Astrocyte (in vitro differentiated cells and primary cell): ENCODE results near the gene NAA60. TPM values are rescaled to one million over a fixed set of nuclear protein-coding genes. Genes with fewer than 3 reads are reported as not detected.

Experiments used
- DNase-seq: peaks from one replicate; pipeline ENCODE4 v3.0.0-alpha.2; 2010; ENCODE audit warnings: low read depth
- FAIRE-seq: peaks from 2 replicates; lab custom pipeline; 2011; peaks lifted over from hg19 to GRCh38; lab: Jason Lieb, UNC
- H2AFZ ChIP-seq: 2 replicates; pipeline ENCODE4 v1.6.0; 2012; ENCODE audit warnings: low read depth, low read length, inconsistent platforms
- H3K27ac ChIP-seq: 2 replicates; pipeline ENCODE4 v1.5.1; 2011; ENCODE audit warnings: low read depth, low read length, inconsistent platforms
- H3K27me3 ChIP-seq: 2 replicates; pipeline ENCODE4 v1.6.0; 2011; ENCODE audit warnings: low read length, inconsistent platforms; ENCODE audit not compliant: insufficient read depth
- H3K36me3 ChIP-seq: 2 replicates; pipeline ENCODE4 v1.5.1; 2011; ENCODE audit warnings: low read length, inconsistent platforms; ENCODE audit not compliant: insufficient read depth
- H3K4me1 ChIP-seq: 2 replicates; pipeline ENCODE4 v1.5.1; 2011; ENCODE audit warnings: low read length, inconsistent platforms; ENCODE audit not compliant: insufficient read depth
- H3K4me2 ChIP-seq: 2 replicates; pipeline ENCODE4 v1.6.0; 2012; ENCODE audit warnings: low read length, inconsistent platforms
- H3K4me3 ChIP-seq: 2 replicates; pipeline ENCODE4 v1.5.1; 2011; ENCODE audit warnings: low read depth, mild to moderate bottlenecking, low read length, inconsistent platforms; ENCODE audit not compliant: insufficient read depth
- H3K79me2 ChIP-seq: 2 replicates; pipeline ENCODE4 v1.6.0; 2012; ENCODE audit warnings: mild to moderate bottlenecking, low read length, inconsistent platforms; ENCODE audit not compliant: insufficient read depth
- H3K9ac ChIP-seq: 2 replicates; pipeline ENCODE4 v1.6.0; 2012; ENCODE audit warnings: mild to moderate bottlenecking, low read length, inconsistent platforms
- H3K9me3 ChIP-seq: 2 replicates; pipeline ENCODE4 v1.5.1; 2012; ENCODE audit warnings: low read depth, mild to moderate bottlenecking, low read length, inconsistent platforms; ENCODE audit not compliant: insufficient read depth
- H4K20me1 ChIP-seq: 2 replicates; pipeline ENCODE4 v1.6.0; 2012; ENCODE audit warnings: low read length, inconsistent platforms; ENCODE audit not compliant: insufficient read depth
- H3K27ac Mint-ChIP-seq: one replicate; pipeline ENCODE4 v1.8.0; 2021; ENCODE audit warnings: mild to moderate bottlenecking, mixed read lengths; ENCODE audit not compliant: unreplicated experiment
- H3K27me3 Mint-ChIP-seq: one replicate; pipeline ENCODE4 v1.8.0; 2021; ENCODE audit warnings: low read depth, mixed read lengths; ENCODE audit not compliant: unreplicated experiment
- H3K36me3 Mint-ChIP-seq: one replicate; pipeline ENCODE4 v1.8.0; 2021; ENCODE audit warnings: low read depth, mixed read lengths; ENCODE audit not compliant: unreplicated experiment
- H3K4me1 Mint-ChIP-seq: one replicate; pipeline ENCODE4 v1.8.0; 2021; ENCODE audit warnings: low read depth, mixed read lengths; ENCODE audit not compliant: unreplicated experiment
- H3K4me3 Mint-ChIP-seq: one replicate; pipeline ENCODE4 v1.8.0; 2021; ENCODE audit warnings: mild to moderate bottlenecking, moderate library complexity, mixed read lengths; ENCODE audit not compliant: unreplicated experiment
- H3K9me3 Mint-ChIP-seq: one replicate; pipeline ENCODE4 v1.8.0; 2021; ENCODE audit warnings: mild to moderate bottlenecking, mixed read lengths; ENCODE audit not compliant: unreplicated experiment
- EZH2 ChIP-seq: IDR thresholded peaks from 2 replicates; pipeline ENCODE4 v1.6.1; 2012; ENCODE audit warnings: mild to moderate bottlenecking, low read length, inconsistent platforms; ENCODE audit not compliant: insufficient read depth
- total RNA-seq: library from RNA; stranded (reverse); gene quantifications from 2 replicates; pipeline ENCODE4 v1.2.1, GENCODE V29; 2021
- TF ChIP-seq, protein P1 (sequence below): IDR thresholded peaks from 2 replicates; pipeline ENCODE4 v1.5.1; 2011; ENCODE audit warnings: low read depth, mild to moderate bottlenecking, inconsistent platforms, low read length, moderate library complexity; ENCODE audit not compliant: insufficient read depth

NAA60 gene
- total RNA-seq, 1 donor from 2014 or later = 64.9 TPM

GRCh38 chr16:3408561-3409197 is 34.8 kb upstream of the NAA60 start:
- Histone ChIP-seq H3K36me3 (peaks cover 22% of the 10 kb centered on the region), H3K4me3 (no peak overlapping the region), H3K27ac (no peak overlapping the region), H3K79me2 (peaks cover 7% of the 10 kb centered on the region), H3K27me3 (no peaks in the 10 kb centered on the region), H4K20me1 (no peaks in the 10 kb centered on the region), H3K9me3 (peaks cover 58% of the 10 kb centered on the region), H2AFZ (no peak overlapping the region), H3K4me2 (no peak overlapping the region), H3K4me1 (no peaks in the 10 kb centered on the region), H3K9ac (no peak overlapping the region)
- Mint-ChIP-seq H3K9me3 (peaks cover 64% of the 10 kb centered on the region), H3K27me3 (no peaks in the 10 kb centered on the region), H3K27ac (no peak overlapping the region), H3K4me3 (no peak overlapping the region), H3K36me3 (peaks cover 70% of the 10 kb centered on the region), H3K4me1 (no peaks in the 10 kb centered on the region)
- FAIRE-seq = no peak
- no peak for DNase-seq
- no peak for TF ChIP-seq EZH2
- TF ChIP-seq, protein P1, sequence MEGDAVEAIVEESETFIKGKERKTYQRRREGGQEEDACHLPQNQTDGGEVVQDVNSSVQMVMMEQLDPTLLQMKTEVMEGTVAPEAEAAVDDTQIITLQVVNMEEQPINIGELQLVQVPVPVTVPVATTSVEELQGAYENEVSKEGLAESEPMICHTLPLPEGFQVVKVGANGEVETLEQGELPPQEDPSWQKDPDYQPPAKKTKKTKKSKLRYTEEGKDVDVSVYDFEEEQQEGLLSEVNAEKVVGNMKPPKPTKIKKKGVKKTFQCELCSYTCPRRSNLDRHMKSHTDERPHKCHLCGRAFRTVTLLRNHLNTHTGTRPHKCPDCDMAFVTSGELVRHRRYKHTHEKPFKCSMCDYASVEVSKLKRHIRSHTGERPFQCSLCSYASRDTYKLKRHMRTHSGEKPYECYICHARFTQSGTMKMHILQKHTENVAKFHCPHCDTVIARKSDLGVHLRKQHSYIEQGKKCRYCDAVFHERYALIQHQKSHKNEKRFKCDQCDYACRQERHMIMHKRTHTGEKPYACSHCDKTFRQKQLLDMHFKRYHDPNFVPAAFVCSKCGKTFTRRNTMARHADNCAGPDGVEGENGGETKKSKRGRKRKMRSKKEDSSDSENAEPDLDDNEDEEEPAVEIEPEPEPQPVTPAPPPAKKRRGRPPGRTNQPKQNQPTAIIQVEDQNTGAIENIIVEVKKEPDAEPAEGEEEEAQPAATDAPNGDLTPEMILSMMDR = no peak

DNA sequence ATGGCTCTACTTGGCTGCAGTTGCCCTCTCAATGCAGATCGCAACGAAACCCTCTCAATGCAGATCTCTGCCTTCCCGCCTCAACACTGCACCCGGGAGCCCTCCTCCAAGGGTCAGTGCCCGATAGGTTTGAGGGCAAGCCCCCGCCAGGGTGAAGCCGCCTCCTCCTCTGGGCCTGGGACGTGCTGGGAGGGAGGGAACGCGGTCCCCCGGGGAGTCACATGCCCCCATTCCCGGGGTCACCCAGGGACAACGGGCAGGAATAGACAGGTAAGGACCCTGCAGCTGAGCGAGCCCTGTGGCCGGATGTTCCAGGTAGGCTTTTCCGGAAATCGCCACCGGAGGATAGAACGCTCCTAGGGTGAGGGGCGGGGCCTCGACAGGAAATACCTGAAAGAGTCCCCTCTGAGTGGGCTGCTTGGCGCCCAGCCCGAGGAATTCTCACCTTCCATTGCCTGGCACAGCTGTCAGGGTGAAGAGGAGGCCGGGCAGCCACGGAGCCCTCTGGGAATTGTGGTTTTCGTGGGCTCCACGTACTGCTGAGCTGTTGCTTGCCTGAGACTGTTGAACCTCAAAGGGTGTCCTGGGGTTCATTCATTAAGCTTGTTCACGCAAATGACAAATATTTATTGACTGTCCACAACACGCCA is 29.6 kb upstream of the NAA60 start:
- H3K36me3 ChIP-seq = peaks cover 1% of the 10 kb centered on the region
- no peak overlapping the region for H3K27ac ChIP-seq
- Mint-ChIP-seq H3K27me3 (no peaks in the 10 kb centered on the region), H3K36me3 (peaks cover 27% of the 10 kb centered on the region), H3K9me3 (peaks cover 52% of the 10 kb centered on the region), H3K4me3 (no peak overlapping the region), H3K27ac (no peak overlapping the region), H3K4me1 (no peaks in the 10 kb centered on the region)
- no peaks in the 10 kb centered on the region for H3K27me3 ChIP-seq
- no peak overlapping the region for H3K4me3 ChIP-seq
- DNase-seq (no peak), FAIRE-seq (no peak)
- H4K20me1 ChIP-seq = no peaks in the 10 kb centered on the region
- no peaks in the 10 kb centered on the region for H3K79me2 ChIP-seq
- no peak overlapping the region for H3K4me2 ChIP-seq
- H3K9ac ChIP-seq = no peak overlapping the region
- H3K4me1 ChIP-seq = no peaks in the 10 kb centered on the region
- H3K9me3 ChIP-seq = peaks cover 38% of the 10 kb centered on the region
- TF ChIP-seq, protein P1 = no peak
- TF ChIP-seq EZH2 = no peak
- no peak overlapping the region for H2AFZ ChIP-seq

DNA sequence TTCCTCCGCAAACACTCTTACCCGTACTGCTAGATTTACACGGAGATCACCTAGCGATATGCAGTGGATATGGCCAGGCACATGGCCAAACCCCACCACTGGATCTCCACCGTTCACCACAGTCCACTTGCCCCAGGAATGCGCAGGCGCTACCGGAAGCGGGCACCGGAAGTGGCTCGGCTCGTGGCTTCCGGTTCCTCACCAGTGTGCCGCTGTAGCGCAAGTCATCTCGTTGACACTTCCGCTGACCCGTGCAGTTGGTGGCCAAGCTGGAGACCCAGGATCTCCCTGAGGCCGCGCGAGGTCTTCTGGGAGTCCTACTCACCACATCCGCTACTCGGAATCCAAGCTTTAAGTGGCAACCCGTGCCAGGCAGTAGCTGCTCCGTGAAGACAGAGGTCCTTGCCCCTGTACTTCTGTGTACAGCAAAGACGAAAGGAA is 11.7 kb upstream of the NAA60 start:
- Histone ChIP-seq H3K4me3 (peak overlapping the region; percentile 35), H3K9me3 (peaks cover 9% of the 10 kb centered on the region), H3K4me1 (no peaks in the 10 kb centered on the region), H4K20me1 (no peaks in the 10 kb centered on the region), H3K27me3 (no peaks in the 10 kb centered on the region), H3K79me2 (no peaks in the 10 kb centered on the region), H2AFZ (peak overlapping the region; percentile 62), H3K9ac (no peak overlapping the region), H3K4me2 (peak overlapping the region; percentile 49), H3K27ac (no peak overlapping the region), H3K36me3 (peaks cover 3% of the 10 kb centered on the region)
- no peak for FAIRE-seq
- Mint-ChIP-seq H3K4me1 (peaks cover 6% of the 10 kb centered on the region), H3K36me3 (peaks cover 13% of the 10 kb centered on the region), H3K4me3 (no peak overlapping the region), H3K9me3 (peaks cover 3% of the 10 kb centered on the region), H3K27ac (no peak overlapping the region), H3K27me3 (peaks cover under 1% of the 10 kb centered on the region)
- DNase-seq = peak; percentile 28
- TF ChIP-seq, protein P1 = no peak
- no peak for TF ChIP-seq EZH2
